ENCODE measurements around the gene TEX14.
A peak's percentile ranks its signal among the peaks of the same experiment; 100 is the strongest.
"Not testable (repeated sequence)": the region's sequence is repeated elsewhere in the genome, so short reads cannot be mapped to it uniquely, and the experiment has no call there.

The TEX14 gene

DNA sequence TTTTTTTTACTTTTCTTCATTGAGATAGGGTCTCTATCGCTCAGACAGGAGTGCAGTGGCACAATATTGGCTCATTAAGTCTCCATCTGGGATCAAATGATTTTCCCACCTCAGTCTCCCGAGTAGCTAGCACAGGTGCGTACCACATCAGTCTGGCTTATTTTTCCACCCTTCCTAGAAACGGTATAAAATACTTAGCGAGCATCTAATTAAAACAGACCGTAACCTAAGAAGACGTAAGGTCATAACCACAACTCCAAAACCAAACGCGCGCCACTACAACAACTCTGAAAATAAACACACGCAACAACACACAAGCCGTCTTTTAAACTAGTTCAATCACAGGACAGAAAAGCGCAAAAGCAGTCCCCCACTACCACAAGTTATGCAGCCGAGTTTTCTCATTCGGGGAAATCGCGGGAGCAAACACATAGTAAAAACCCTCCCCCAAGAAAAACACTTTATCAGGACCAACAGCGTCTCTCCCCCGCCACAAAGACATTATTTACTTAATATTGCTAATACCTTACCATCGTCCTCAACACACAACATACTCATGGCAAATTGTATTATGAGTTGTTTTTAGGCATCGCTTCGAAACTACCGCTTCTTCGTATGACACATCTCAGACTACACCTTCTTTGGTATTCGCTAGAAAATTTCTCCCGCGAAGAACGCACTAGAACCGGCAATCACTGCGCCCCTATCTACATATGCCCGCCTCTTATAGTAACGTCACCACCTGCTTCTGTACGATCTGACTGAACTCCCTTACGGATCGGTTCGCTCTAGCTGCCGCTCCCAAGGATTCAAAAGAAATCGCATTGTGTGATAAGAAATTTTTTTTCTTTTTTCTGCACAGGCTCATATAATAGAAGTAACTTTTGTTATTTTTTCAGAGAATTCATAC lies 32.8 kb downstream of the TEX14 start:
- peak overlapping the region; percentile 57 to 93 (median 83) for H3K9ac ChIP-seq (ENCODE audit: low read length in 5 of 5)
- H3K27ac ChIP-seq (ENCODE audit: low read depth, low read length): peak overlapping the region; percentile 85
- H3K4me3 ChIP-seq (ENCODE audit: low read depth in 1 of 5, low read length in 5 of 5): peak overlapping the region; percentile 30 to 70 (median 62)
- no peaks in the 10 kb centered on the region for H3K9me3 ChIP-seq (ENCODE audit: control insufficient read depth in 5 of 5, low read length in 5 of 5)
- H3K27me3 ChIP-seq (ENCODE audit: control insufficient read depth in 5 of 5, insufficient read depth in 4 of 5, low read length in 5 of 5): no peaks in the 10 kb centered on the region
- H3K36me3 ChIP-seq (ENCODE audit: control insufficient read depth in 5 of 5, insufficient read depth in 5 of 5, low read length in 5 of 5): no peaks in the 10 kb centered on the region
- peaks cover 0 to 3% (median 0%) of the 10 kb centered on the region in 5 donors for H3K4me1 ChIP-seq (ENCODE audit: control insufficient read depth in 5 of 5, insufficient read depth in 5 of 5, low read length in 5 of 5)

GRCh38 chr17:58657962-58658803 lies 33.7 kb downstream of the TEX14 start:
- peak overlapping the region in 2 of 5 donors; percentile 38 to 70 for H3K4me3 ChIP-seq (ENCODE audit: low read depth in 1 of 5, low read length in 5 of 5)
- H3K9me3 ChIP-seq (ENCODE audit: control insufficient read depth in 5 of 5, low read length in 5 of 5); H3K27me3 ChIP-seq (ENCODE audit: control insufficient read depth in 5 of 5, insufficient read depth in 4 of 5, low read length in 5 of 5); H3K9ac ChIP-seq (ENCODE audit: low read length in 5 of 5); H3K4me1 ChIP-seq (ENCODE audit: control insufficient read depth in 5 of 5, insufficient read depth in 5 of 5, low read length in 5 of 5); H3K36me3 ChIP-seq (ENCODE audit: control insufficient read depth in 5 of 5, insufficient read depth in 5 of 5, low read length in 5 of 5): not testable (repeated sequence)
- H3K27ac ChIP-seq (ENCODE audit: low read depth, low read length): peak overlapping the region; percentile 85

DNA sequence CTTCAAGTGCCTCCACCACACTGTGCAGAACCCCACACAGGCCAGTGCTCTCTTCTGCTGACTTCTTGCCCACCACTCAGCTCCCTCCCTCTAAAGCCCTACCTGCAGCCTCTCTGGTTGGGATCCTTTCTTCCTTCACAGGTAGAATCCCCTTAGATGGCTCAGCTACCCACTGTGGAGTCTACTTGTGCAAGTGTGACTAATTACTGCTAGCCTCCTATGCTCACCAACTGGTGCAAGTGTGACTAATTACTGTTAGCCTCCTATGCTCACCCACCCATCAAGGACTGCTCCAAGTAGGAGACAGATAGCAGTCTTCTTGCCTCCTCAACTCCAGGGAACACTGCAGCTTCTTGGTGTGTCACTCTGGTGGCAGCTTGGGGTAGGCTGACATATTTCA lies 43.6 kb downstream of the TEX14 start:
- Histone ChIP-seq H3K9ac (ENCODE audit: low read length in 5 of 5) (no peak overlapping the region), H3K36me3 (ENCODE audit: control insufficient read depth in 5 of 5, insufficient read depth in 5 of 5, low read length in 5 of 5) (no peaks in the 10 kb centered on the region), H3K4me3 (ENCODE audit: low read depth in 1 of 5, low read length in 5 of 5) (no peak overlapping the region), H3K27me3 (ENCODE audit: control insufficient read depth in 5 of 5, insufficient read depth in 4 of 5, low read length in 5 of 5) (no peaks in the 10 kb centered on the region), H3K27ac (ENCODE audit: low read depth, low read length) (no peak overlapping the region), H3K9me3 (ENCODE audit: control insufficient read depth in 5 of 5, low read length in 5 of 5) (no peaks in the 10 kb centered on the region), H3K4me1 (ENCODE audit: control insufficient read depth in 5 of 5, insufficient read depth in 5 of 5, low read length in 5 of 5) (no peaks in the 10 kb centered on the region)

DNA sequence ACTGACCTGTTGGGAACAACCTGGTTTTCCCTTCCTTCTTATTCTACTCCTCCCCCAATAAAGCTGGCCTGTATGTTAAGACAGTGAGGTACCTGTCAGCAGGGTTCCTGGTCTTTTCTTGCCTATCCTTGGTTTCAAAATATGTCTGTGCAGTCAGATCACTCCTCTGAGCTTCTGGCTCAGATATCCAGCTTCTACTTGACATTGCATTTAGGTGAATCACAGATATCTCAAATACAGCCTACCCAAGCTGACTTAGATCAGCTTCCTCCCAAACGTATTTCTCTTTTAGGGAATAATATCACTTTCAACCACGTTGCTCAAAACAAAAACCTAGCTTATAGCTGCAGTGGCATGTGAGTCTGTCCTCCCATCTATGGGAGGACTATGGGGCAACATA lies 48.7 kb downstream of the TEX14 start:
- Histone ChIP-seq H3K27ac (ENCODE audit: low read depth, low read length) (no peak overlapping the region), H3K4me1 (ENCODE audit: control insufficient read depth in 5 of 5, insufficient read depth in 5 of 5, low read length in 5 of 5) (peaks cover 0 to 2% (median 0%) of the 10 kb centered on the region in 5 donors), H3K27me3 (ENCODE audit: control insufficient read depth in 5 of 5, insufficient read depth in 4 of 5, low read length in 5 of 5) (no peaks in the 10 kb centered on the region), H3K9me3 (ENCODE audit: control insufficient read depth in 5 of 5, low read length in 5 of 5) (no peaks in the 10 kb centered on the region), H3K4me3 (ENCODE audit: low read depth in 1 of 5, low read length in 5 of 5) (no peak overlapping the region), H3K36me3 (ENCODE audit: control insufficient read depth in 5 of 5, insufficient read depth in 5 of 5, low read length in 5 of 5) (no peaks in the 10 kb centered on the region), H3K9ac (ENCODE audit: low read length in 5 of 5) (no peak overlapping the region)

DNA sequence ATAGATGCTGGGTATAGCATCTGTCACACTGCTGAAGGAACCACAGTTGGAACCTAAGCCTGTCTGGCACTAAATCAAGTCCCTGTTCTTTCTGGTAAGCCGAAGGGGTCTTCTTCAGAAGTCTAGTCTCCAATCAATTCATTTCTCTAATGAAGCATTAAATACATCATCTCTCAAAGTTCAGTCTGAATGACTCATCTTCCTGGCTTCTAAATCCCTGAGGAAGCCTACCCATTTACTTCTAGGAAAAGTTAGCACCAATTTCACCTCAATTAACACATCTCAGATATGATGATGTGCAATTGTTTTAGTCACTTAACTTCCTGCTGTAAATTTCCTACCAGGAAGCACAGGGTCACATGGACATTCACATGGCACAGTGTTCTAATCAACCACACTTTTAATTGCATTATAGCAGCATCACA lies 49.9 kb downstream of the TEX14 start:
- Histone ChIP-seq H3K4me3 (ENCODE audit: low read depth in 1 of 5, low read length in 5 of 5) (no peak overlapping the region), H3K9ac (ENCODE audit: low read length in 5 of 5) (no peak overlapping the region), H3K4me1 (ENCODE audit: control insufficient read depth in 5 of 5, insufficient read depth in 5 of 5, low read length in 5 of 5) (peaks cover 0 to 2% (median 0%) of the 10 kb centered on the region in 5 donors), H3K27me3 (ENCODE audit: control insufficient read depth in 5 of 5, insufficient read depth in 4 of 5, low read length in 5 of 5) (no peaks in the 10 kb centered on the region), H3K9me3 (ENCODE audit: control insufficient read depth in 5 of 5, low read length in 5 of 5) (no peaks in the 10 kb centered on the region), H3K27ac (ENCODE audit: low read depth, low read length) (no peak overlapping the region), H3K36me3 (ENCODE audit: control insufficient read depth in 5 of 5, insufficient read depth in 5 of 5, low read length in 5 of 5) (no peaks in the 10 kb centered on the region)

GRCh38 chr17:58640202-58640601 lies 51.6 kb downstream of the TEX14 start:
- H3K9ac ChIP-seq (ENCODE audit: low read length in 5 of 5): no peak overlapping the region
- H3K27me3 ChIP-seq (ENCODE audit: control insufficient read depth in 5 of 5, insufficient read depth in 4 of 5, low read length in 5 of 5): no peaks in the 10 kb centered on the region
- no peaks in the 10 kb centered on the region for H3K9me3 ChIP-seq (ENCODE audit: control insufficient read depth in 5 of 5, low read length in 5 of 5)
- no peak overlapping the region for H3K27ac ChIP-seq (ENCODE audit: low read depth, low read length)
- no peaks in the 10 kb centered on the region for H3K36me3 ChIP-seq (ENCODE audit: control insufficient read depth in 5 of 5, insufficient read depth in 5 of 5, low read length in 5 of 5)
- H3K4me3 ChIP-seq (ENCODE audit: low read depth in 1 of 5, low read length in 5 of 5): no peak overlapping the region
- H3K4me1 ChIP-seq (ENCODE audit: control insufficient read depth in 5 of 5, insufficient read depth in 5 of 5, low read length in 5 of 5): peaks cover 0 to 2% (median 0%) of the 10 kb centered on the region in 5 donors

DNA sequence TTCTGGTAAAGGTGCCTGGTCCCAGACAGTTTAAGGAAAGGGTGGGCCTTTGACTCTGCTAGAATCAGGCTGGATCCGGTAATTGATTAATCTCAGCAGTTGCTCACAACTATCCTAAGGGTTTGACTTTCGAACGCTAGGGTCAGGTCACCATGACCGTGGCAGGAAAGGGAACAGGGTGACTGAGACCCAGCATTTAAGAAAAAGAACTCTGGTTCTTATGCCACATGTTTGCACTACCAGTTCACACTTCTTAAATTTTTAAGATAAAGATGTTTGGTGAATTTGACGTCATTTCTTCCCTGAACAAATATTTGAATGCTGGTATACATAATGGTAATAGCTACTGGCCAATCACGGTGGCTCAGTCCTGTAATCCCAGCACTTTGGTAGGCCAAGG lies 52.2 kb downstream of the TEX14 start:
- no peak overlapping the region for H3K27ac ChIP-seq (ENCODE audit: low read depth, low read length)
- H3K36me3 ChIP-seq (ENCODE audit: control insufficient read depth in 5 of 5, insufficient read depth in 5 of 5, low read length in 5 of 5): no peaks in the 10 kb centered on the region
- H3K4me3 ChIP-seq (ENCODE audit: low read depth in 1 of 5, low read length in 5 of 5): no peak overlapping the region
- H3K4me1 ChIP-seq (ENCODE audit: control insufficient read depth in 5 of 5, insufficient read depth in 5 of 5, low read length in 5 of 5): peaks cover 0 to 2% (median 0%) of the 10 kb centered on the region in 5 donors
- H3K27me3 ChIP-seq (ENCODE audit: control insufficient read depth in 5 of 5, insufficient read depth in 4 of 5, low read length in 5 of 5): no peaks in the 10 kb centered on the region
- no peaks in the 10 kb centered on the region for H3K9me3 ChIP-seq (ENCODE audit: control insufficient read depth in 5 of 5, low read length in 5 of 5)
- H3K9ac ChIP-seq (ENCODE audit: low read length in 5 of 5): no peak overlapping the region

GRCh38 chr17:58637011-58637570 lies 54.8 kb downstream of the TEX14 start:
- H3K9ac ChIP-seq (ENCODE audit: low read length in 5 of 5): no peak overlapping the region
- no peaks in the 10 kb centered on the region for H3K27me3 ChIP-seq (ENCODE audit: control insufficient read depth in 5 of 5, insufficient read depth in 4 of 5, low read length in 5 of 5)
- H3K27ac ChIP-seq (ENCODE audit: low read depth, low read length): no peak overlapping the region
- H3K4me3 ChIP-seq (ENCODE audit: low read depth in 1 of 5, low read length in 5 of 5): no peak overlapping the region
- no peaks in the 10 kb centered on the region for H3K36me3 ChIP-seq (ENCODE audit: control insufficient read depth in 5 of 5, insufficient read depth in 5 of 5, low read length in 5 of 5)
- H3K9me3 ChIP-seq (ENCODE audit: control insufficient read depth in 5 of 5, low read length in 5 of 5): no peaks in the 10 kb centered on the region
- H3K4me1 ChIP-seq (ENCODE audit: control insufficient read depth in 5 of 5, insufficient read depth in 5 of 5, low read length in 5 of 5): peaks cover 0 to 6% (median 5%) of the 10 kb centered on the region in 5 donors

DNA sequence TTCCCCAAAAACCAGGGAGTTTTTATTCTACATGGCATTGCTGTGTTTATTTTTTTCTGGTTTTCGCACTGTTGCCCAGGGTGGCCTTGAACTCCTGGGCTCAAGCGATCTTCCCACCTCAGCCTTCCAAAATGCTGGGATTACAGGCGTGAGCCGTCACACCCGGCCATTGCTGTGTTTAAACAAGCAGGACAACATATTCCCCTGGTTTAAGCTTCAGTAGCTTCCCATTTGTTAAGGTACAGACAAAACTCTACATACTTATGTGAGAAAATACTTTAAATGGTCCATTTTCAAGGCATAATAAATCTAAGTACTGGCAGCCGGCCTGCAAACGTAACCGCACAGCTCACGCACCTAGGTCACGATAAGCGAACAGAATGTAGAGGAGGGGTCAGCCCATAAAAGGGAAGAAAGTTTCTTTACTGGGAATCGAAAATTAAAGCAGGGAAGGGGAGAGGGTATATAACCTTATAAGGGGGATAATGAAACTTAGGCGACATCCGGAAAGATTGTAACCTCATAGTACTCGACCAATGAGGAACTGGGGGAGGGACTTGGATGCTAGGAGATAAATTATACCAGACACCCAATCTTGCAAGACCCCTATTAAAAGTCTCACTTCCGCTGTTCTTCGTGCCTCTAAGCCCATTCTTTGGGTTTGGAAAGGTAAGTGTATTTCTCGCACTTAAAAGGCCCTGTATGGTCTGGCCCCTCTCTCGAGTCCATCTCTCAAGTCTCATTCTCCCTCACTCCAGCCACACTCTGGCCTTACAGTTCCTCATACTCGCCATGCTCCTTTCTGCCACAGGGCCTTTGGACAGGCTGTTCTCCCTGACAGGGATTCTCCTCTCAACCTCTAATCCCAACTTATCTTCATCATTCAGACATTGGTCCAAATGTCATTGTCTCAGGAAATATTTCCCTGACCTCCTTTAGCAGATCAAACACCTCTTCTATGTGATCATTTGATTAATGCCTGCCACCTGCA lies 59.2 kb downstream of the TEX14 start:
- H3K4me3 ChIP-seq (ENCODE audit: low read depth in 1 of 5, low read length in 5 of 5): peak overlapping the region; percentile 59 to 67 (median 62)
- peak overlapping the region; percentile 68 for H3K27ac ChIP-seq (ENCODE audit: low read depth, low read length)
- H3K36me3 ChIP-seq (ENCODE audit: control insufficient read depth in 5 of 5, insufficient read depth in 5 of 5, low read length in 5 of 5): no peaks in the 10 kb centered on the region
- H3K9ac ChIP-seq (ENCODE audit: low read length in 5 of 5): peak overlapping the region; percentile 60 to 90 (median 77)
- H3K27me3 ChIP-seq (ENCODE audit: control insufficient read depth in 5 of 5, insufficient read depth in 4 of 5, low read length in 5 of 5): no peaks in the 10 kb centered on the region
- H3K9me3 ChIP-seq (ENCODE audit: control insufficient read depth in 5 of 5, low read length in 5 of 5): no peaks in the 10 kb centered on the region
- peaks cover 3 to 11% (median 9%) of the 10 kb centered on the region in 5 donors for H3K4me1 ChIP-seq (ENCODE audit: control insufficient read depth in 5 of 5, insufficient read depth in 5 of 5, low read length in 5 of 5)

All from subcutaneous abdominal adipose tissue (tissue), 5 donors.